IMR-90 (cell line): Measurements from ENCODE around the gene KL.

ENCODE experiments used
- BHLHE40 ChIP-seq: fragments of 150-350 bp; IDR thresholded peaks from 2 replicates; pipeline ENCODE4 v1.6.1; 2016; ENCODE audit warnings: mild to moderate bottlenecking, low read depth, low read length
- CTCF ChIP-seq: conservative IDR thresholded peaks from 2 replicates; pipeline ENCODE4 v1.5.1; 2012; ENCODE audit warnings: mild to moderate bottlenecking, low read depth, low read length, improper control_type of control experiment
- MXI1 ChIP-seq: IDR thresholded peaks from 2 replicates; pipeline ENCODE4 v1.6.1; 2012; ENCODE audit warnings: low read depth, mild to moderate bottlenecking, low read length, moderate library complexity, borderline replicate concordance
- POLR2A ChIP-seq: IDR thresholded peaks from 2 replicates; pipeline ENCODE4 v1.6.1; 2012; ENCODE audit warnings: mild to moderate bottlenecking, low read depth, low read length
- RFX5 ChIP-seq: IDR thresholded peaks from 2 replicates; pipeline ENCODE4 v1.8.0; 2012; ENCODE audit warnings: low read depth, mild to moderate bottlenecking, low read length, moderate library complexity
- SMC3 ChIP-seq: fragments of 150-350 bp; IDR thresholded peaks from 2 replicates; pipeline ENCODE4 v1.6.1; 2016; ENCODE audit warnings: low read depth, mild to moderate bottlenecking, antibody characterized with exemption, low read length, moderate library complexity
- USF2 ChIP-seq: fragments of 150-350 bp; IDR thresholded peaks from 2 replicates; pipeline ENCODE4 v1.6.1; 2017; ENCODE audit warnings: mild to moderate bottlenecking, antibody characterized with exemption, low read length, low read depth

- no peak for TF ChIP-seq USF2
- TF ChIP-seq POLR2A, result no peak
- no peak for TF ChIP-seq BHLHE40
- no peak for TF ChIP-seq CTCF
- TF ChIP-seq MXI1, result no peak
- no peak for TF ChIP-seq RFX5
- TF ChIP-seq SMC3, result no peak
These were observed 65.4 kb downstream of the KL start for GRCh38 chr13:33081666-33082065.
